HepG2 (cell line): ENCODE results near the gene NFYC. TPM values are rescaled to one million over a fixed set of nuclear protein-coding genes. Genes with fewer than 3 reads are reported as not detected.

Source experiments
- DZIP1 ChIP-seq: sonication (generic); formaldehyde crosslinking; IDR thresholded peaks from 2 replicates; pipeline ENCODE4 v1.5.0; 2020; ENCODE audit warnings: mild to moderate bottlenecking, missing genetic modification reagents
- FOSL2 ChIP-seq: sonication (generic); formaldehyde crosslinking; IDR thresholded peaks from 2 replicates; pipeline ENCODE4 v1.4.0; 2020; ENCODE audit warnings: missing genetic modification reagents
- FOXK2 ChIP-seq: fragments of 450-650 bp; IDR thresholded peaks from 2 replicates; pipeline ENCODE4 v1.6.1; 2016
- GLI4 ChIP-seq: sonication (generic); formaldehyde crosslinking; IDR thresholded peaks from 2 replicates; pipeline ENCODE4 v1.5.1; 2020; ENCODE audit warnings: missing genetic modification reagents, mild to moderate bottlenecking, moderate library complexity, borderline replicate concordance
- IRF1 ChIP-seq: sonication (generic); formaldehyde crosslinking; IDR thresholded peaks from 2 replicates; pipeline ENCODE4 v1.4.0; 2020; ENCODE audit warnings: low read depth, mild to moderate bottlenecking, missing genetic modification reagents
- KAT7 ChIP-seq: IDR thresholded peaks from 2 replicates; pipeline ENCODE4 v1.6.1; 2018; ENCODE audit warnings: borderline replicate concordance, missing compliant biosample characterization
- NKX3-1 ChIP-seq: sonication (generic); formaldehyde crosslinking; IDR thresholded peaks from 2 replicates; pipeline ENCODE4 v1.5.0; 2020; ENCODE audit warnings: missing genetic modification reagents
- NR0B2 ChIP-seq: sonication (generic); formaldehyde crosslinking; IDR thresholded peaks from 2 replicates; pipeline ENCODE4 v1.4.0; 2020; ENCODE audit warnings: mild to moderate bottlenecking, missing genetic modification reagents
- THAP7 ChIP-seq: sonication (generic); formaldehyde crosslinking; IDR thresholded peaks from 2 replicates; pipeline ENCODE4 v1.8.1; 2023; ENCODE audit warnings: mild to moderate bottlenecking, missing genetic modification reagents
- TOPORS ChIP-seq: sonication (generic); formaldehyde crosslinking; IDR thresholded peaks from 2 replicates; pipeline ENCODE4 v1.8.0; 2023; ENCODE audit warnings: mild to moderate bottlenecking, missing genetic modification reagents
- ZEB1 ChIP-seq: IDR thresholded peaks from 2 replicates; pipeline ENCODE4 v1.6.1; 2012; ENCODE audit warnings: mild to moderate bottlenecking, low read depth, inconsistent platforms; ENCODE audit not compliant: insufficient replicate concordance
- ZNF281 ChIP-seq: sonication (generic); formaldehyde crosslinking; IDR thresholded peaks from 2 replicates; pipeline ENCODE4 v1.4.0; 2020; ENCODE audit warnings: missing genetic modification reagents, borderline replicate concordance
- ZNF317 ChIP-seq: sonication (generic); formaldehyde crosslinking; IDR thresholded peaks from 2 replicates; pipeline ENCODE4 v1.5.0; 2020; ENCODE audit warnings: mild to moderate bottlenecking, missing genetic modification reagents
- ZNF331 ChIP-seq: sonication (generic); formaldehyde crosslinking; IDR thresholded peaks from 2 replicates; pipeline ENCODE4 v1.4.0; 2020; ENCODE audit warnings: missing genetic modification reagents
- ZNF513 ChIP-seq: sonication (generic); formaldehyde crosslinking; conservative IDR thresholded peaks from 2 replicates; pipeline ENCODE4 v1.5.0; 2020; ENCODE audit warnings: missing genetic modification reagents
- ZNF770 ChIP-seq: sonication (generic); formaldehyde crosslinking; IDR thresholded peaks from 2 replicates; pipeline ENCODE4 v1.5.0; 2020; ENCODE audit warnings: mild to moderate bottlenecking, missing genetic modification reagents
- polyA plus RNA-seq, 8 experiments: library from polyadenylated mRNA; depleted of rRNA in 3 of 8; stranded (reverse) in 7 of 8; unstranded in 1 of 8; fragments of >200 nt; fragmentation: Illumina TruSeq in 4 of 8; extraction: Trizol in 4 of 8; gene quantifications; 2 replicates each; pipeline versions ENCODE4 v1.2.1 to v1.2.3, GENCODE V29; 2011 to 2016; ENCODE audit warnings: low read depth in 4 of 8, missing spikeins in 1 of 8, mixed read lengths in 1 of 8; ENCODE audit not compliant: insufficient read depth in 1 of 8
- total RNA-seq, 5 experiments: library from RNA; depleted of rRNA; stranded (reverse); fragments of >200 nt; fragmentation: Illumina TruSeq; extraction: Trizol; gene quantifications; 2 replicates each; pipeline ENCODE4 v1.2.3, GENCODE V29; 2016; ENCODE audit warnings: low read depth in 1 of 5

NFYC gene
- total and polyA plus RNA-seq, 2 of the 13 experiments (the other 11 are each of a cell fraction or from before 2014, with no cell fraction given): 33.9 to 73.7 TPM

GRCh38 chr1:40691538-40692428 lies at the start of gene NFYC (continued):
- peak; percentile 94 for TF ChIP-seq ZNF281 (CRISPR knock-in tag)
- TF ChIP-seq NKX3-1: peak; percentile 43; the same call in 1 of the 2 replicates
- TF ChIP-seq ZEB1: peak; percentile 79
- peak; percentile 89 for TF ChIP-seq GLI4 (CRISPR knock-in tag)
- peak; percentile 93 for TF ChIP-seq NR0B2 (CRISPR knock-in tag)
- TF ChIP-seq KAT7: peak; percentile 61; the same call in 1 of the 2 replicates
- TF ChIP-seq ZNF513 (CRISPR knock-in tag): no peak
- peak; percentile 48; the same call in 1 of the 2 replicates for TF ChIP-seq IRF1 (CRISPR knock-in tag)
- peak; percentile 78; the same call in 1 of the 2 replicates for TF ChIP-seq DZIP1
- TF ChIP-seq FOSL2: peak; percentile 62
- TF ChIP-seq ZNF770: peak; percentile 71; the same call in 1 of the 2 replicates
- no peak for TF ChIP-seq FOXK2
- no peak for TF ChIP-seq TOPORS (CRISPR knock-in tag)
- no peak; the same call in 1 of the 2 replicates for TF ChIP-seq THAP7 (CRISPR knock-in tag)
- no peak; the same call in none of the 2 replicates for TF ChIP-seq ZNF331
- TF ChIP-seq ZNF317: peak; percentile 28; the same call in 1 of the 2 replicates
